ENCODE results near the gene ZBTB46. TPM values are rescaled to one million over a fixed set of nuclear protein-coding genes. Genes with fewer than 3 reads are reported as not detected.

The ZBTB46 gene
- total RNA-seq, 2 experiments from 2014 or later, result 0.11 to 0.25 TPM

DNA sequence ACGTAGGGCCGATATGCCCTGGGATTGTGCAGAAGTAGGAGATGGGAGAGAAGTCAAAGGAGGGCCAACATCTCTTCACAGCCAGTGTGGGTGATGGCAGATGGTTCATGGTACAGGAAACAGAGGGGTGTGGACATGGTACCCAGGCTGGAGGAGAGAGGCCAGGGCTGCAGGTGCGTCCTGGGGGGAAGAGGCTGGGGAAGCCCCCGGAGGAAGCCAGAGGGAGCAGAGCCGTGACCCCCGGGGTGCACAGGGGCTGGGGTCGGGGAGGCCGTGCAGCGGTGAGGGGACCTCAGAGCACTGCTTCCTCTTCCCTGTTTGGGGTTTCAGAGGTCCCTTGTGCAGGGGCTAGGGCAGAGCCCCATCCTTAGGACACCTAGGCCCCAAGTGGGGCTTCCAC is 11.2 kb upstream of the ZBTB46 start:
- no peak overlapping the region for H3K27ac Mint-ChIP-seq
- no peaks in the 10 kb centered on the region for H3K36me3 Mint-ChIP-seq
- POLR2A ChIA-PET, result no interaction called here
- no peak overlapping the region for H3K4me3 Mint-ChIP-seq
- peaks cover 53% of the 10 kb centered on the region for H3K27me3 Mint-ChIP-seq
- DNase-seq (no peak), ATAC-seq (ENCODE audit: low read depth) (no peak)
- no peaks in the 10 kb centered on the region for H3K9me3 Mint-ChIP-seq
- H3K4me1 Mint-ChIP-seq, result peaks cover 15% of the 10 kb centered on the region

DNA sequence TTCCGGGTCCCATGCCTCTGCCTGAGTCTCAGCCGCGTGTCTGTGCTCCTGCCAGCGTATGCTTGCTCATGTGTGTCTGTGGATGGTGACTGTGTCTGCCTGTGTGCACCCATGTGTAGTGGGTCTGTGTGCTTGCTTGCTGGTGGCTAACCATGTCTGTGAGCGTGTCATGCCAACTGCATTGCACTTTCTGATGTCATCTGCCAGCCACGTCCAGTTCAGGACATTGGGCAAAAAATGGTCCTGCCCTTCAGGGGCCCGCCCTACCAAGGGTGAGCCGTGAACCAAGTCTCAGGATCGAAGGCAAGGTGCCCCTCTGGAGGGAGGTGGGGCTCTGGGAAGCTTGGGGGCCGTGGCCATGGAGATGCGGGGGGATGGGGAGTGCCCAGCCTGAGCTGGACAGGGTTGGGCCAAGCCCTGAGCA is 9.4 kb upstream of the ZBTB46 start:
- DNase-seq, result no peak
- no peak overlapping the region for H3K27ac Mint-ChIP-seq

GRCh38 chr20:63839620-63840019 is 8.6 kb upstream of the ZBTB46 start:
- no peaks in the 10 kb centered on the region for H3K9me3 Mint-ChIP-seq
- peaks cover 38% of the 10 kb centered on the region for H3K27me3 Mint-ChIP-seq
- no peaks in the 10 kb centered on the region for H3K36me3 Mint-ChIP-seq
- ATAC-seq (ENCODE audit: low read depth) (no peak), DNase-seq (no peak)
- H3K4me1 Mint-ChIP-seq, result peaks cover 12% of the 10 kb centered on the region
- no peak overlapping the region for H3K4me3 Mint-ChIP-seq
- no peak overlapping the region for H3K27ac Mint-ChIP-seq
- POLR2A ChIA-PET, result no interaction called here

More for the DNA sequence above, 9.4 kb upstream of the ZBTB46 start:
- ATAC-seq (ENCODE audit: low read depth), result no peak
- Mint-ChIP-seq H3K4me1 (peaks cover 13% of the 10 kb centered on the region), H3K36me3 (no peaks in the 10 kb centered on the region), H3K27me3 (peaks cover 46% of the 10 kb centered on the region), H3K4me3 (no peak overlapping the region), H3K9me3 (no peaks in the 10 kb centered on the region)
- POLR2A ChIA-PET, result no interaction called here

- POLR2A ChIA-PET, result no interaction called here
- Mint-ChIP-seq H3K27ac (no peak overlapping the region), H3K4me1 (peaks cover 8% of the 10 kb centered on the region), H3K27me3 (peaks cover 35% of the 10 kb centered on the region), H3K4me3 (no peak overlapping the region), H3K36me3 (no peaks in the 10 kb centered on the region), H3K9me3 (no peaks in the 10 kb centered on the region)
- DNase-seq (no peak), ATAC-seq (ENCODE audit: low read depth) (no peak)
These were observed 6.4 kb upstream of the ZBTB46 start for GRCh38 chr20:63837479-63837878.

- POLR2A ChIA-PET, result no interaction called here
These were observed 5.6 kb upstream of the ZBTB46 start for GRCh38 chr20:63836458-63837344.

DNA sequence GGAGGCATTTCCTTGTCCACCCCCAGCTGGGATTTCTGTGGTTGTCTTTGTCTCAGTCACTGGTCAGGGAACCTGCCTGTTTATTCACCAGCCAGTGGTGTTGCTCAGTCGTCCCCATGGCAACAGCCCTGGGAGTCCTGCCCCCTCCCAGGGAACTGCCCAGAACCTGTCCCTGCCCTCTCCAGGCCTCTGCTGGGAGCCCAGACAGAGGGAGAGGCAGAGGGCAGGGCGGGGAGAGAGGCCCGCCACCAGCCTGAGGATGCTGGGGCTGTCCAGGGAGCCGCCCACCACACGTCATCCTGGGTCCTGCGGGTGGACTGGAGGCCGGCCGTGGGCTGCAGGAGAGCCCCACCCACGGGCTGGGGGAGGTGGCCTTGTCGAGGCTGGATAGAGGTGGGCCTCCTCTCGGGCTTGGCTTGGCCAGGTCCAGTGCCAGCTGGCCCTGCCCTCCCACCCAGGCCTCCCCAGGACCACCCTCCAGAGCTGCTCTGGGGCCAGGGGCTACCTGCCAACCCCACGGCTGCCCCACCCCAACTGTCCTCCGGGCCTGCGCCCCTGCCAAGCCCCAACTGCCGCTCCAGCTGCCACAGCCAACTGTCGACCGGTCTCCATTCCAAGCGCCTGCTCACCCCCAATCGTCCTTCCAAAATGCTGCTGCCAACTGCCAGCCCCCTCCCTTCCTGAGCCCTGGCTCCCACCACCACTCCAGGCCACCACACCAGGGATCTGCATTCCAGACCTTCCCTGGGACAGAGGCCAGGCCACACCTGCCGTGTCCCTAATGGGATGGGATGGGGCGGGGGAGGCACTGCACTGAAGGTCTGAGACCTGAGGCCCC is 4.2 kb upstream of the ZBTB46 start:
- Mint-ChIP-seq H3K4me1 (peaks cover 5% of the 10 kb centered on the region), H3K27ac (no peak overlapping the region), H3K27me3 (peaks cover 27% of the 10 kb centered on the region), H3K36me3 (no peaks in the 10 kb centered on the region), H3K4me3 (no peak overlapping the region), H3K9me3 (no peaks in the 10 kb centered on the region)
- no peak for DNase-seq
- POLR2A ChIA-PET, result no interaction called here
- no peak for ATAC-seq (ENCODE audit: low read depth)

More at GRCh38 chr20:63836458-63837344, 5.6 kb upstream of the ZBTB46 start:
- H3K4me1 Mint-ChIP-seq, result peaks cover 5% of the 10 kb centered on the region
- H3K27me3 Mint-ChIP-seq, result peaks cover 30% of the 10 kb centered on the region
- no peaks in the 10 kb centered on the region for H3K36me3 Mint-ChIP-seq
- DNase-seq (no peak), ATAC-seq (ENCODE audit: low read depth) (no peak)
- H3K27ac Mint-ChIP-seq, result no peak overlapping the region
- no peaks in the 10 kb centered on the region for H3K9me3 Mint-ChIP-seq
- no peak overlapping the region for H3K4me3 Mint-ChIP-seq

GRCh38 chr20:63834491-63834880 is 3.4 kb upstream of the ZBTB46 start:
- Mint-ChIP-seq H3K4me3 (no peak overlapping the region), H3K27ac (no peak overlapping the region), H3K4me1 (peaks cover 11% of the 10 kb centered on the region), H3K9me3 (no peaks in the 10 kb centered on the region), H3K27me3 (peaks cover 33% of the 10 kb centered on the region), H3K36me3 (peaks cover 1% of the 10 kb centered on the region)
- no peak for ATAC-seq (ENCODE audit: low read depth)
- DNase-seq, result no peak
- POLR2A ChIA-PET, result no interaction called here

DNA sequence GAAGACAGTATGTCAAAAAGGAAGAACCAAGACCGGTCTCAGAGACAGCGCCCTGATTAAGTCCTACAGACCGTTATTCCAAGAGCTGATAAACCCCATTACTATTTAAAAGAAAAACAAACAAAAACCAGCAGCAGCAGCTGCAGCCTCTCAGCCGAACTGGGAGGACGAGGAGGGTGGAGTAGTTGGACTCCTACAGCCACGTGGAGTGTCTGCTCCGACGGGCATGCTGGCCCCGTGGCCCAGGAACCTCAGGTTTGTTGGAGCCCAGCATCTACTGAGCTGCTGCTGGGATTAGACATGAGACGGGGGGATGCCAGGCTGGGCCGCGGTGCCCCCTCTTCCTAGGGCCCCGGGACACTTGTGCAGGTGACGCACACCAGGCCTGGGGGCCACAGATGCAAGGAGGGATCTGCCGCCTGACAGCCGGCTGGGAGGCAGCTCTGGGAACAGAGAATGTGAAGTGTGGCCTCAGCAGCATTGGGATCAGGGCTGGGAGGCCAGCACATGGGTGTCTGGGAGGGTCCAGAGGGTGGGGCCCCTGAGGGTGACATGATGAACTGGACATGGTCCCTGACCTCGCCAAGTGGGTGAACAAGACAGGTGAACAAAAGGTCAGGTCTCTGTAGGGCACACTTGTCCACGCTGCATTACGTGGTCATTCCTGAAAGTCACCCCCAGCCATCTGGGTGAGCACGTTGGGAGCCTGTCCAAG is 2.9 kb upstream of the ZBTB46 start:
- DNase-seq (no peak), ATAC-seq (ENCODE audit: low read depth) (no peak)
- H3K9me3 Mint-ChIP-seq, result no peaks in the 10 kb centered on the region
- H3K4me3 Mint-ChIP-seq, result no peak overlapping the region
- POLR2A ChIA-PET, result interaction anchor here (1.2 kb wide), 1 partner anchor 22 kb away, joined by 3 read pairs; no protein-coding TSS in a partner anchor
- peaks cover 1% of the 10 kb centered on the region for H3K36me3 Mint-ChIP-seq
- peaks cover 11% of the 10 kb centered on the region for H3K4me1 Mint-ChIP-seq
- no peak overlapping the region for H3K27ac Mint-ChIP-seq
- H3K27me3 Mint-ChIP-seq, result peaks cover 34% of the 10 kb centered on the region

GRCh38 chr20:63831993-63832686 is 1.1 kb upstream of the ZBTB46 start:
- peaks cover 39% of the 10 kb centered on the region for H3K27me3 Mint-ChIP-seq
- peaks cover 1% of the 10 kb centered on the region for H3K36me3 Mint-ChIP-seq
- H3K4me3 Mint-ChIP-seq, result peak overlapping the region; percentile 28
- H3K9me3 Mint-ChIP-seq, result no peaks in the 10 kb centered on the region
- DNase-seq (no peak), ATAC-seq (ENCODE audit: low read depth) (no peak)
- no peak overlapping the region for H3K27ac Mint-ChIP-seq
- POLR2A ChIA-PET, result no interaction called here
- H3K4me1 Mint-ChIP-seq, result peaks cover 6% of the 10 kb centered on the region

DNA sequence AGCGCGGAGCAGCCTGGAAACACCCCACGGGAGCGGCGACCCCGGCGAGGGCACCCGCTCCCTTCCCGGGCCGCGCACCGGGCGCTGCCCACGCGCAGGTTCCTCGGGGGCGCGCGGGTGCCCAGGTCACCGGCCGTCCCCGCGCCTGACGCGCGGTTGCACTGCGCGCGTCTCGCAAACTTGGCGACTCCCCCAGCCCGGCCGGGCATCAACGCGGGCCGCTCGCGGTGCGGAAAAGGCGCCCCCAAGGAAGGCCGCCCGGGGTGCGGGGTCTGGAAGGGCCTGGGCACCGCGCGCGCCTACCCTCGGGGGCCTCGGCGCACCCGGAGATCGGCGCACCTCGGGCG is 555 bp upstream of the ZBTB46 start:
- DNase-seq (no peak), ATAC-seq (ENCODE audit: low read depth) (no peak)
- Mint-ChIP-seq H3K27ac (no peak overlapping the region), H3K27me3 (peaks cover 41% of the 10 kb centered on the region), H3K4me3 (no peak overlapping the region), H3K9me3 (no peaks in the 10 kb centered on the region), H3K36me3 (peaks cover 1% of the 10 kb centered on the region), H3K4me1 (peaks cover 6% of the 10 kb centered on the region)
- POLR2A ChIA-PET, result no interaction called here

GRCh38 chr20:63829945-63830835 is 874 bp downstream of the ZBTB46 start:
- Mint-ChIP-seq H3K9me3 (no peaks in the 10 kb centered on the region), H3K4me1 (peaks cover 6% of the 10 kb centered on the region), H3K36me3 (peaks cover 1% of the 10 kb centered on the region), H3K4me3 (peak overlapping the region; percentile 83), H3K27me3 (peaks cover 50% of the 10 kb centered on the region), H3K27ac (no peak overlapping the region)
- DNase-seq, result no peak
- POLR2A ChIA-PET, result no interaction called here
- ATAC-seq (ENCODE audit: low read depth), result no peak

GRCh38 chr20:63829603-63829944 is 1.5 kb downstream of the ZBTB46 start:
- POLR2A ChIA-PET, result interaction anchor here (0.8 kb wide), 1 partner anchor 248 kb away, joined by 3 read pairs; no protein-coding TSS in a partner anchor
- Mint-ChIP-seq H3K9me3 (no peaks in the 10 kb centered on the region), H3K27ac (no peak overlapping the region), H3K4me3 (peak overlapping the region; percentile 83), H3K27me3 (peaks cover 50% of the 10 kb centered on the region), H3K36me3 (peaks cover 1% of the 10 kb centered on the region), H3K4me1 (peaks cover 6% of the 10 kb centered on the region)
- no peak for DNase-seq
- no peak for ATAC-seq (ENCODE audit: low read depth)
